GOT3 (cell line): ENCODE measurements around the gene UNC93A.
"Not testable (repeated sequence)": the region's sequence is repeated elsewhere in the genome, so short reads cannot be mapped to it uniquely, and the experiment has no call there.

ENCODE experiments used
- DNase-seq: peaks from one replicate; lab custom pipeline; 2025; ENCODE audit warnings: mixed read lengths; lab: John Stamatoyannopoulos, UW

UNC93A gene

DNA sequence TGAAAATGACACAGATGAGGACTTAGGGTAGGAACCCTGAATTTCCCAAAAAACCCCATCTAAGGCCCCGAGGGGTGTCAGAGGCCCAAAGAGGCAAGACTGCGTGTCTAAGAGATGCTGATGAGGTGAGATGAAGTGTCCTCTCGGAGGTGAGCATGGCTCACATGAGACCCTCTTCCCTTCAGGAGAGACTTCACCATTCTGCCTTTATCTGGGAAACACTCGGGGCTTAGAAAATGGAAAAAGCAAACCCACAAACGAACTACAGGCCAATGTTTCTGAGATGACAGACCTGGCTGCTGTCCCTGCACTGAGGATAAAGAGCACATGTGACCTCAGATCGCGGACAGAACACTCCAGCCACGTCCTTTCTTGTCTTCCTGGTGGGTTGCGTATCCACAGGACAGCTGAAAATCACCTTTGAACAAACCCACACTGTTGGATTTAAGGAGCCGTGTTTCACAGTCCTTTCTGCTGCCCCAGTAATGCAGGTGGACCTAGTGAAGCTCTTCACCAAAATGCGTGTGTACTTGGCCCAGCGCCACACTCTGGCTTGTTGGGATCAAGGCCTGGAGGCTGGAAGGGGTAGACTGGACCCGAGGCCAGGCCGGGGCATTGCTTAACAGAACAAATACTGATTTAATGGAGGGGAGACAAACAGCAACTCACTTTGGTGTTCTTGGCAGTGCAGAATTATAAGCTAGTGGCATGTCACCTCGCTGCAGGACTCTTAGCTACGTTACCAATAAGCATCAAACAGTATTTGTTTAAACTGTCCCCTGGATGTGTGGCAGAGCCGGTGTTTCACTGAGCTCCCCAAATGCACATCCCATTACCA, 18.5 kb downstream of the UNC93A start:
- DNase-seq: not testable (repeated sequence)

DNA sequence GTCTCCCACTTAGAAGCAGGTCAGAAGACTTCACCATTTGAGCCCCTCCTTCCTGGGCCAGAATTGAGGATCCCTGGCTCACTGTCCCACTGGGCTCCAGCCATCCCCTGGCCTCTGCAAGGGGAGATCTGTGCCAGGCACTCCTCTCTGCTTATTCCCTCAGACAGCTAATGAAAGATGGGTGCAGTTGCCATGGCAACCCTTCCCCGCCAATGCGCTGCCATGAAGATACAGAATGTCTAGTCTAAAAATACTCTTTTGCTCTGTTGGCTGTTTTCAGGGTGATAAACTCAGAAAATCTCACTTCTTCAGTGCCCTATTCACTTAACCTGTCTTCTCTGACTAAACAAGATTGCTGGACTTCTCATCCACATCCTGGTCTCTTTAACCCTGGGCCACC, 20.2 kb downstream of the UNC93A start:
- no peak for DNase-seq

DNA sequence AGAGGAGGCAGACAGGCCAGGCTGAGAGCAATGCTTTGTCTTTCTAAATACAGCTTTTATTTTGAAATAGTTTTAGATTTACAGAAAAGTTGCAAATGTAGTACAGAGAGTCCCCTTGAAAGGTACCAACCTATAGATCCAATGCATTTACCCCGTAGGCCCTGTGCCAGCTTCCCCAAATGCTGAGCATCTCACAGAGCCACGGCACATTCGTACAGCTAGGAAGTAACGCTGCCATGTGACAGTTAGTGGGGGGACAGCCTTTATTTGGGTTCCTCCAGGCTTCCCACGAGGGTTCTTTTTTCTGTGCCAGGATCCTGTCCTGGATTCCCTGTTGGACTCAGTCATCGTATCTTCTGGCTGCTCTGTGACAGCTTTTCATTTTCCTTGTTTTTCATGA, 20.6 kb downstream of the UNC93A start:
- DNase-seq: not testable (repeated sequence)

DNA sequence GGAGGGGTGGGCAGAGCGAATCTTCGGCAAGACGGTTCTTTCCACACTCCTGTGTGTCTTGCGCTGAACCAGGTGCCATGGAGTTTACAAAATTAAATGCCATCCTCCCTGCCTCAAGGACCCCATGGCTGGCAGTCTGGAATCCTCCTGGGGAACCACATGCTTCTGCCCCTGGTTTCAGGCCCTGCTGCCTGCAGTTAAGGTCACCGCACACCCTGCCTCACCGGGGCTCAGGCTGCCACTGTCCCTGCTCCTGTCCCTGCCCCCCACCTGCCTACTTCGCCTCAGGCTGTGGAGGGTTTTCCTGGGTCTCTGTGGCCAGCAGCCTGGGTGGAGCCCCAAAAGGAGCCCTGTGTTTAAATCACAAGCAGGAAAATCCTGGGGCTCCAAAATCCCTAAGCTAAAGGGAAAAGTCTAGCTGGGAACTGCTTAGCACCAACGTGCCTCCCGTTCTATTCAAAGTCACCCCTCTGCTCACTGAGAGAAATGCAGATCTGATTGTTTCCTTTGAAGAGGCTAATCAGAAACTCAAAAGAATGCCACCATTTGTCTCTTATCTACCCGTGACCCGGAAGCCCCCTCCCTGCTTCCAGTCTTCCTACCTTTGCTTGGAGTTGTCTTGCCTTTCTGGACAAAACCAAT, 23.2 kb downstream of the UNC93A start:
- no peak for DNase-seq

DNA sequence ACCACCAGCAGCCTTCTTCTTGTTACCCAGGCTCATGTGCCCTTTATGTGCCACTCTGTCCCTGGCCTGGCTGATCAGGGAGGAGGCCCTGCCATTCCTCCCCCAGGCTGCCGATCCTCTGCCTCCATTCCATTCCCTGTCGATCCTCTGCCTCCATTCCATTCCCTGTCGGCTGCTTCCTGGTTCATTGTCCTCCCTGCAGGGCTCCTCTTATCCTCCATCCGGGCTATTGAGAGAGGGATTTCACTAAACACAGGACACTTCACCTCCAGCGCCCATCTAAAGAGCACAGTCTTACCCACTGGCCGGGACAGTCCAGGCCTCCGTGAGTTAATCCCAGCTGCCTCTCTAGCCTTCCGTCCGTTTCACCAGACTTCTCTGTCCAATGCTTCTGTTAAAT, 26.1 kb downstream of the UNC93A start:
- DNase-seq: no peak

DNA sequence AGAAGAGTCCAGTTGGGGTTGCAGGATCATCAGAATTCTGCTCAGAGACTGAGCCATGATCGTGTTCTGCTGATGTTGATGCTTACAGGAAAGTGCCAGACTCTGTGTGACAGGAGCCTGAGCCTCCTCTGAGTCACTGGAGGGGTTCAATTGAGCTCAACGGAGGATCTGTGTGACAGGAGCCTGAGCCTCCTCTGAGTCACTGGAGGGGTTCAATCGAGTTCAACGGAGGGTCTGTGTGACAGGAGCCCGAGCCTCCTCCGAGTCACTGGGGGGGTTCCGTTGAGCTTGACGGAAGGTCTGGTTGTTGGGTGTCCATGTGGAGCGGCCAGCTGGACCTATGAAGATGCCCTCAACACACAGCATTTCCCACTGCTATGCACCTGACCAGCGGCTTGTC, 27.2 kb downstream of the UNC93A start:
- not testable (repeated sequence) for DNase-seq

DNA sequence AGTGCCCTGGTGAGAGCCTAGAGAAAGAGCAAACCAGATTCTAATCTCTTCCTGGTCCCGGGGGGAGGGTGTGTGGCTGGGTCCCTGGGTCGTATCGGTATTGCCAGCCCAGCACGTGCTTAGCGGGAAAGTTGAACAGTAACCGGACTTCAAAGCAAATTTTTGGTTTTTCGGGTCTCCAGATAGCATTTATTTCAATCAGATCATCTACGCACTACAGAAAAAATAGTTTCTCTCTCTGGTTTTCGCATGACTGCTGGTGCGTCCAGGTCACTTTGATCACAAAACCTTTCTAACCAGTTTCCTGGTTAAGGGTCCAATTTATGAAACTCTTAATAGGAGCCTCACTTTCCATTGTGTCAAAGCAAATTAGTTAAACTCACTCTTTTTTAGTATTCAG, 27.7 kb downstream of the UNC93A start:
- not testable (repeated sequence) for DNase-seq

DNA sequence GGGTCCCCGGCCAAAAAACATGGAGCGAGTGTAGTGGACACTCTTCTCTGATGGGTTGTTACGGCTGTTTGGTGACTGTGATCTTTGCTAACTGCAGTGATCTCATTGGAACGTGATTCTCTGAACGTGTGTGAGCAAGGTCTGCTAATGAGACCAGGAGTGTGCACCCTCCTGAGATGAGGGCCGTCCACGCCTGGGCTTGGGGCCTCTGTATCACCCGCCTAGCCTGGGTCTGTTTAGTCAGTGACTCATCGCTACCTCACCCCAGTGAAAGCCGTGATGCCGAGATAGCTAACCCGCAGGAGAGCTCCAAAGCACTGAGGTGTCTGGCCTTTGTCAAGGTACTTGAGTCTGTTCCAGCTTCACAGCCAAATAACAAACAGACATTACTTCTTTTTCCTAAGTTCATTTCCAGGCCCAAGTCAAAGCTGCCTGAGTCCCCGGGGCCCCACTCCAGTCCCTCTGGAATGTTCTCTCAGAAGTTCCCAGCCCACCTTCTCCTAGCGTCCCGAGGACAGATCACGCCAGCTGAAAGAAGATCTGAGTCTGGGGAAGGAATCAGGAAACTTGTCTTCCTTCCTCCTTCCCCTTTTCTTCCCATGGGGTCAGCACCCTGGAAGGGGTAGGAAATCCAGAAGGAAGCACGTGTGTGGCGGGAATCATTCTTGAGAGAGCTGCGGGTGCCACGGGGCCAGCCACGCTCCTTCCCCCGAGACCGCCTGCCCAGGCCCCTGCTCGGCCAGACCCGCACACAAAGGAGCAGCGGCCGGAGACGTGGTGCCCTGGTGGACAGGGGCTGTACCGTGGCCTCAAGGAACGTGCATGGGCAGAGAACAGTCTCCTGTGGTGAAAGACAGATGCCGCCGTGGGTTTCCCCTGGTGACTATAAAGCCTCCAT, 29.0 kb downstream of the UNC93A start:
- not testable (repeated sequence) for DNase-seq

DNA sequence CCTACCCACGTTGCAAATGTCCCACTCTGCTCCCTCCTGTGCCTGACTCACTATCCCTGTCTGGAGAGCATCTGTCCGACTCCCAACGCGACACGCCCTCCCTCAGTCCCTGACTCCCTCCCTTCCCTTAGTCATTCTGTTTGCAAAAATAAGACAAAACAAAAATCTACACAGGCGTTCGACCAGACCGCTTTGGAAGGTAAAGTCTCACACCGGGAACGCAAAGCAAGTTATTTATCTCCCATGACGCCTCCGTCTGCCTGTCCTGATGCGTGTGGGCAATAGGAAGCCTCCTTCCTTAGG, 29.6 kb downstream of the UNC93A start:
- DNase-seq: not testable (repeated sequence)

DNA sequence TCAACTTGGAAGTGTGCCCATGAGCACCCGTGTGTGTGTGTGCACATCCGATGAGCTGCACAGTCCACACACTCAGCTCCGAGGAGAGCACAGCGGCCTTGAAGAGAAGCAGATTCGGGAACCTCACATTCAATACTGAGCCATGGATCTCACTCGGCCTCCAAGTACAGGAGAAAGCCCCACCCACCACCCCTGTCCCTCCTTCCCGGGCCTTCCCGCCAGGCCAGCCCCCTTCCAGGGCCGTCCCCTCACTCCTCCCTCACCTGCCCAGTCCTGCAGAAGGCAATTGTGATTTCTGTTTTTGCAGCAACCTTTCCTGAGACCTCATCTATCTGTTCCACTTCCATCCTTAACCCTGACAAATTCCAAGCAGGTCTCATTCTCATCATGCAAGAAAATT, 30.1 kb downstream of the UNC93A start:
- not testable (repeated sequence) for DNase-seq

DNA sequence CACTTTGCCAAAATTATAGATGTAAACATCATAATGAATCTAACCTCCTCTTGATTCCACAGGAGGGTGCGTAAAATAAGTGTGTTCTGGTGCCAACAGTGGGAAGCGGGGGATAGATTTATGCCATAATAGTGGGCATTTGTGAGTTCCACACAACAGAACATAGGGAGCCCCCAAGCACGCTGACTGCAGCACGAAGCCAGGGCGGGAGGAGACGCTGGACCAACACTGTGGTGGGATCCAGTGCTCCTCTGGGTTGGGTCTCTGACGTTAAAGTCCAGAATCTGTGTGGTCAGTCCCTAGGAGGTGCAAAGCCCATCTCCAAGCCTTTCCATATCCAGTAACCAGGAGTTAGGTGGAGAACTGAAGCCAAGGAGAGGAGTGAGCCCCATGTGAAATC, 32.0 kb downstream of the UNC93A start:
- no peak for DNase-seq

DNA sequence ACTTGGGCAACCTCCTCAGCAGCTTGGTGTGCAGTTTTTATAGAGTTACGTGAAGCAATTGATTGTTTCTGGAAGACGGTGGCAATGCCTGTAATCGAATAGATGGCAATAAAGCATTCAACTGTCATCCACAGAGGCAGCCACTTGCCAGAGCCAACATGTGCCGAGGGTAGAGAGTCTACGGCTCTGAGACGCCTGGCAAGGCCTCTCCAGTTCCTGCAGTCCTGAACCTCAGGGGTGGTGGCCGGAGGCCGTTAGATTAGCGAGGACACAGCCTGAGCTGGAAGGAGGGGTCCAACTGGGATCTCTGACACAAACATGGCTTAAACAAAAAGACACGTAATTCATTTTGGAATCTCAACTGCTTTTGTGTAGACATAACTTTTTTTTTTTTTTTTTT, 33.0 kb downstream of the UNC93A start:
- DNase-seq: no peak

DNA sequence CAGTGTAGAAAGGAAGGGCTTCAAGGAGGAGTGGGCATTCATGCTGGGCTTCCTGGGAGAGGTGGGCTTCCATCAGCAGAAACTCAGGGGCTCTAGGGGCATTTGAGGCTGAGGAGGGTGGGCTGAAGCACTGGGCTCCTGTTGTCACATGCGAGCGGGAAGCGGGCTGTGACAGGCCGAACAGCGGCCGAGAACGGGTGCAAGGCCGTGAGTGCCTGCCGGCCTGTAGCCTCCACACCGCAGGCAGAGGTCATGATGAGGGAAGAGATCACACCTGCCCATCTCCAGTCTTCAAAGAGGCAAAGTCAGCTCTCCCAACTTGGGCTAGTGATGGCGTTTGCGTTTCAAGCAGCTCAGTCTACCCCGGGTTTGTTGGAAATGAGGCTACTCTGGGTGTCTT, 34.7 kb downstream of the UNC93A start:
- DNase-seq: no peak

DNA sequence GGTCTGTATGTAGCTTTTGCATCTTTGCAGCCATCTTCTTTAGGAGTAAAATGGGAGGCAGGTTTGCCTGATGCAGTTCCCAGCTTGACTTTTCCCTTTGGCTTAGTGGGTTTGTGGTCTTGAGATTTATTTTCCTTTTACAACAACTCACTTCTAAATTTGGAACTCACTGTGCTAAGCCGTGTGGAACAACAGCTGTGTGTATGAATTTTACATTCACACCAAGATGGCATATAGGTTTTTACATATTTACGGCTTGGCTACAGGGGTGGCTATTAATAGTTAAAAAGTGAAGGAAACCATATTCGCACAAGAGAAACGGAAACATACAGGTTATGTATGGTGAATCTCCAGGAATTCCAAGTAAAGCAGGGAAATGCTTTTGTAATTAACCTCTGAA, 36.3 kb downstream of the UNC93A start:
- no peak for DNase-seq

DNA sequence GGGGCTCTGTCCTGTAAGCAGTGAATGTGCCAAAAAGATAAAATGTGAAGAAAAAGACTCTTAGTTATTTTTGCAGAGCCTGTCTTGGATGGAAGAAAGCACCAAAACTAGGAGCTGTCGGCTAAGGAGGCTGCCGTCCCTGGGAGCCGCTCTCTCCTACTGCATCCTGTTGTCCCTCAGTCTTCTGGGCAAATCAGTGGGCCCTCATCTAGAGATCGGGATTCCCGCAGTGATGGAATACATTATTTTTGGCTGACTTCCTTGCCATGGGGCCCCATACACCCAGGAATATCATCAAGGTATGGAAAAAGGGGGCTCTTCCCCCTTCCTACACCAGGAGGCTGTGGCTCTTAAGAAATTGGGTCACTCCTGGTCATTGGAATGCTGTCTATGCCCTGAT, 37.0 kb downstream of the UNC93A start:
- no peak for DNase-seq

DNA sequence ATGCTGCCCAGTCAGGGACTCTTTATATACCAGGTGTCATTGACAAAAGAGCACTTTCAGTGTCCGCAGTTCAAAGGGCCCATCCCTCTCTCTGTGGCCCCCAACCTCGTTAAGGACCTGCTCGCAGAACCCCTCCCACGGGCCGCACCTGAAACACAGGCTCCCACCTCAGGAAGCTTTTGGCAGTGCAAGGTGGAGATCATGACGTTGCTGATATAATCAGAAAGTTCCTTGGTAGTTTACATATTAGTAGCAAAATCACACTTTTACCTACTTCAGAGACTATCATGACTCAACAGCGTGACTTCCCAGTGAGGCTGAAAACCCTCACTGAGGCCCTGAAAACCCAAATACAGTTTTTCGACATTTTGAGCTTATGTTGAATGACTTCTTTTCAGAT, 37.9 kb downstream of the UNC93A start:
- DNase-seq: no peak

DNA sequence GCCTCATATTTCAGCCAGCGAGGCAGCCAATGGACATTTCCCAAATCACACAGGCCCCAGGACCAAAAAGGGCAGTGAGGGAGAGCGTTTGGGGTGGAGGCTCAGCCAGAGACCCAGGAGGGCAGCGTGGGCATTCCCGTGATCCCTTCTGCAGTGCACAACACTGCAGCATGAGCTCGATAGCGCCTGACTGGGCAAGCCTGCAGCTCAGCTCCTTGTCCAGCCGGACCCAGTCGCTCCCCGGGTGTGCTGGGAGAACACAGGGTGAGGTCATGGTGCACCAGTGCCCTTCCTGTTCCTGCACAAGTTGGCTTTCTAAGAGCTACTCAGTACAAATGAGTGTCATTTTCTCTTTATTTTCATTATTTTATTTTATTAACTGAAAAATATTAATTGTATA, 39.6 kb downstream of the UNC93A start:
- no peak for DNase-seq

DNA sequence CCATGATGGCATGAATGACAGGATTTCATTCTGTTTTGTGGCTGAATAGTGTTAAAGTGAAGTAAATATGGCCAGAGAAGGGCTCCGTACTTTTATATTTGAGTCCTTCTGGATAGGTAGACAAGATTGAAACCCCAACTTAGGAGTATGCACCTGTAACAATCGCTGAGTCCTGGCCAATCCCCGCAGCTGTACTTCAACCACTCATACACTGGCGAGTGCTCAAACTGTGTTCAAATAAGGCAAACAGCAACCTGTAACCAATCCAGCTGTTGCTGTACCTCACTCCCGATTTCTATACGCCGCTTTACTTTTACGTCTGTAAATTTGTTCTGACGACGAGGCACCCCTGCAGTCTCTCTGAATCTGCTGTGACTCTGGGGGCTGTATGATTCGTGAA, 40.5 kb downstream of the UNC93A start:
- DNase-seq: no peak

DNA sequence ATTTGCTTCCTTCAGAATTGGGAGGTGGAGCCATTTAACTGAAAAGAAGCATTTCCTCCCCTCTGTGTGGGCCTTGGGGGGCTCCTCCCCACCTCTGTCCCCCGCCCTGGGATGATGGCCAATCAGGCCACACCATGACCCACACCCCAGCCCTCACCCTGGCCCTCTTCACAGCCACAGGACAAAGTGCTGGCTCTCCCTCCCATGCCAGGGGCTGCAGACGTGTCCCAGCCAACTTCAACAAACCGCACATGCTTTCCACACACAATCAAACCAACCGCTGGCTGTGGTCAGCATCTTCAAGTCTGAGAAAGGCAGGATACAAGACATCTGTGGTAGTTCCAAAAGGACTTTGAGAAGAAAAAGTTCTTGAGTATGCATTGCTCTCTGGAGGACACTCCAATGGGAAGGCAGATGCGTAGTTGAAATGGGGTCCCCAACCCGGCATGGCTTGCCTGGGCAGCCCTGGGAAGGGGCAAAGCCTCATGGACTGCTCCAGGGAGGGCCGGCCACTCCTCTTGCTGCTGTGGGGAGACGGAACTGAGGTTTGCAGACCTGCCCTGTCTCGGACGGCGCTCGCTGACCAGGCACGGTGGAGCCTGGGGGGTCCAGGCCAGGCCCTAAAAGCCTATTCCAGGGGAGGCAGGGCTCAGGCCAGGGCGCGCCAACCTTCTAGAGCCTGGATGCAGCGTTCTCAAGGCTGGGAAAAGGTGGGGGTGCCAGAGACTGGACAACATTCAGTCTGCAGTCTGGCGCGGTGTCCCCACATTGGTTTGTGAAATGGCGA, 45.9 kb downstream of the UNC93A start:
- DNase-seq: no peak

DNA sequence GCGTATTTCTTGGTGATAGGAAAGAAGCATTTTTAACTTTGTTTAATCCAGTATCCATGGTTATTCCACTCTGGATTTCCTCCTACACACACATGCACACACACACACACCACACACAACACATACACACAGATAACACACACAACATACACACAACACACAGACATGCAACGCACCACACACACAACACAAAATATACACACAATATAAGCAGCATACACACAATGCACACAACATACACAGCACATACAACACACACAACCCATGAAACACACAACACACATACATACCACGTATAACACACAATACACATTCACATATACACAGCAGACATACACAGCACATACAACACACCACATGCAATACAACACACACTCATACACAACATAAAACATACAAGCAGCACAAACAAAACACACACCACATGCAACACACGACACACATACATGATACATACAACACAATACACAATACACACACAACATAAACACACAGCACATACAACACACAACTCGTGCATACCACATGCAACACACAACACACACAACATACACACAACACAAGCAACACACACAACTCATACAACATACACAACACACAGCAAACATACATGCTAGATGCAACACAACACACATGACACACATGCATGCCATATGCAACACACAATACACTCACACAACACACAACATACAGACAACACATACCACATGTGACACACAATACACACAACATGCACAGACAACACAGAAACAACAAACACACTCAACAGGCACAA, 46.7 kb downstream of the UNC93A start:
- DNase-seq: no peak

DNA sequence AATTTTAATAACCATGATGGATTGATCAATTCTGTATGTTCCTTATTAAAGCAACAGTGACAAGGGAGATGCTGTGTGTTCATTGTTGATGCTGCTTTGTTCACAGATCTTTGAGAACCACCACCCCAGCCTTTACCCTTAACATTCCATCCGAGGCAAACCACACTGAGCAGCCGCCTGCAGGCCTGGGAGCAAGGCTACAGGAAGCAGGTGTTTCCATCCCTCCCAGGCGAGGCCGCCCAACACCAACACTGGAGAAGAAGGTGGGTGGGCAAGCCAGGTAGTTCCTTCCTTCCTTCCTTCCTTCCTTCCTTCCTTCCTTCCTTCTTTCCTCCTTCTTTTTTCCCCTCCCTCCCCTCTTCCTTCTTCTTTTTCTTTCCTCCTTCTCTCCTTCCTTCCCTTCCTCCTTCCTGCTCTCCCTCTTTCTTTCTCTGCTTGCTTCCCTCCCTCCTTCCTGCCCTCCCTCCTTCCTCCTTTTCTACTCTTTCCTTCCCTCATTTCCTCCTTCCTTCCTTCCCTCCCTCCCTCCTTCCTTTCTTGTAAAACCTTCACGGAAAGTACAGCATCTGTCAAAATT, 47.5 kb downstream of the UNC93A start:
- no peak for DNase-seq
